ENCODE results near the gene ECSIT. TPM values are rescaled to one million over a fixed set of nuclear protein-coding genes. Genes with fewer than 3 reads are reported as not detected.

The ECSIT gene
- total RNA-seq, 1 donor from 2014 or later, result 49.6 TPM

GRCh38 chr19:11480715-11481533, 48.0 kb downstream of the ECSIT start, which contains the start of gene ELAVL3:
Gene ELAVL3, minus strand, starts transcription at chr19:11481046. Its CDS starts 438 bp downstream, at chr19:11480608.
- Histone ChIP-seq H3K27ac (no peak within 1 kb of the TSS), H3K4me3 (peak within 1 kb of the TSS in 1 of 2 donors; percentile 29)
- intact Hi-C loops (cut with DNase I), result loop anchor here (10.0 kb wide), 1 partner anchor 186 kb away; the partner anchor contains the start of gene TSPAN16

GRCh38 chr19:11479898-11480714, 48.8 kb downstream of the ECSIT start:
- TF ChIP-seq POLR2A (IDR thresholded peaks at IDR 0.05) (no peak), CTCF (IDR thresholded peaks at IDR 0.05) (no peak), POLR2AphosphoS5 (IDR thresholded peaks at IDR 0.05; ENCODE audit: insufficient read depth in 1 of 2, low read depth in 1 of 2) (no peak)
- no peaks in the 10 kb centered on the region for H3K27me3 ChIP-seq
- no peak for DNase-seq (ENCODE audit: extremely low spot score in 2 of 2)
- H3K9me3 ChIP-seq, result no peaks in the 10 kb centered on the region
- H3K27ac ChIP-seq, result no peak overlapping the region
- peak overlapping the region in 1 of 2 donors; percentile 29 for H3K4me3 ChIP-seq
- peaks cover 37% of the 10 kb centered on the region for H3K4me1 ChIP-seq
- H3K36me3 ChIP-seq, result peaks cover 0 to 7% of the 10 kb centered on the region in 2 donors
- intact Hi-C loops (cut with DNase I), result loop anchor here (10.0 kb wide), 1 partner anchor 185 kb away; the partner anchor contains the start of gene TSPAN16

More at GRCh38 chr19:11480715-11481533, 48.0 kb downstream of the ECSIT start, which contains the start of gene ELAVL3:
- H3K4me1 ChIP-seq, result peaks cover 37% of the 10 kb centered on the region
- peaks cover 0 to 7% of the 10 kb centered on the region in 2 donors for H3K36me3 ChIP-seq
- TF ChIP-seq CTCF (IDR thresholded peaks at IDR 0.05), result no peak
- TF ChIP-seq POLR2A (IDR thresholded peaks at IDR 0.05), result no peak
- no peak for TF ChIP-seq POLR2AphosphoS5 (IDR thresholded peaks at IDR 0.05; ENCODE audit: insufficient read depth in 1 of 2, low read depth in 1 of 2)
- no peak for DNase-seq (ENCODE audit: extremely low spot score in 2 of 2)
- H3K27me3 ChIP-seq, result no peaks in the 10 kb centered on the region
- no peaks in the 10 kb centered on the region for H3K9me3 ChIP-seq

- peak overlapping the region in 1 of 2 donors; percentile 29 for H3K4me3 ChIP-seq
- H3K9me3 ChIP-seq, result no peaks in the 10 kb centered on the region
- H3K4me1 ChIP-seq, result peaks cover 37% of the 10 kb centered on the region
- intact Hi-C loops (cut with DNase I), result no loop called here
- H3K36me3 ChIP-seq, result peaks cover 0 to 7% of the 10 kb centered on the region in 2 donors
- DNase-seq (ENCODE audit: extremely low spot score in 2 of 2), result no peak
- H3K27ac ChIP-seq, result no peak overlapping the region
- no peaks in the 10 kb centered on the region for H3K27me3 ChIP-seq
- TF ChIP-seq POLR2A (IDR thresholded peaks at IDR 0.05) (no peak), CTCF (IDR thresholded peaks at IDR 0.05) (no peak), POLR2AphosphoS5 (IDR thresholded peaks at IDR 0.05; ENCODE audit: insufficient read depth in 1 of 2, low read depth in 1 of 2) (no peak)
These were observed 49.6 kb downstream of the ECSIT start for GRCh38 chr19:11479090-11479897.

GRCh38 chr19:11478167-11479089, 50.5 kb downstream of the ECSIT start:
- Histone ChIP-seq H3K4me1 (peaks cover 37% of the 10 kb centered on the region), H3K27ac (no peak overlapping the region), H3K9me3 (no peaks in the 10 kb centered on the region), H3K4me3 (no peak overlapping the region), H3K27me3 (no peaks in the 10 kb centered on the region), H3K36me3 (peaks cover 0 to 1% of the 10 kb centered on the region in 2 donors)
- no peak for DNase-seq (ENCODE audit: extremely low spot score in 2 of 2)
- intact Hi-C loops (cut with DNase I), result no loop called here
- TF ChIP-seq CTCF (IDR thresholded peaks at IDR 0.05) (no peak), POLR2AphosphoS5 (IDR thresholded peaks at IDR 0.05; ENCODE audit: insufficient read depth in 1 of 2, low read depth in 1 of 2) (no peak), POLR2A (IDR thresholded peaks at IDR 0.05) (no peak)

All from vagina (tissue), 2 donors.